Muscle layer of duodenum (tissue), 2 donors: ENCODE data around the gene ABCG4.
"Not testable (repeated sequence)": the region's sequence is repeated elsewhere in the genome, so short reads cannot be mapped to it uniquely, and the experiment has no call there.

Experiments
- H3K27ac ChIP-seq: one replicate; pipeline ENCODE4 v1.7.0; 2013; ENCODE audit warnings: mild to moderate bottlenecking, low read length
- H3K27me3 ChIP-seq: one replicate; pipeline ENCODE4 v1.7.0; 2013; ENCODE audit warnings: low read depth, mild to moderate bottlenecking, control low read depth, low read length
- H3K36me3 ChIP-seq, 2 donors: one replicate each; pipeline ENCODE4 v1.7.0; 2013; ENCODE audit warnings: low read length in 2 of 2, control low read depth in 1 of 2, mild to moderate bottlenecking in 1 of 2; ENCODE audit not compliant: insufficient read depth in 2 of 2, control insufficient read depth in 1 of 2
- H3K4me1 ChIP-seq, 2 donors: one replicate each; pipeline ENCODE4 v1.7.0; 2013; ENCODE audit warnings: low read length in 2 of 2, mild to moderate bottlenecking in 2 of 2, control low read depth in 1 of 2, moderate library complexity in 1 of 2; ENCODE audit not compliant: insufficient read depth in 2 of 2, control insufficient read depth in 1 of 2
- H3K4me3 ChIP-seq, 2 donors: one replicate each; pipeline ENCODE4 v1.7.0; 2013; ENCODE audit warnings: low read length in 2 of 2, low read depth in 1 of 2, mild to moderate bottlenecking in 1 of 2
- H3K9me3 ChIP-seq, 2 donors: one replicate each; pipeline ENCODE4 v1.7.0; 2013; ENCODE audit warnings: low read length in 2 of 2, control low read depth in 1 of 2, mild to moderate bottlenecking in 1 of 2; ENCODE audit not compliant: control insufficient read depth in 1 of 2
- donor health status: healthy.

The ABCG4 gene

GRCh38 chr11:119117004-119117706, 31.7 kb upstream of the ABCG4 start:
- no peak overlapping the region for H3K27ac ChIP-seq

GRCh38 chr11:119118227-119118626, 30.6 kb upstream of the ABCG4 start:
- Histone ChIP-seq H3K4me1 (peaks cover 4 to 19% of the 10 kb centered on the region in 2 donors), H3K27me3 (no peaks in the 10 kb centered on the region), H3K9me3 (no peaks in the 10 kb centered on the region), H3K36me3 (peaks cover 20 to 23% of the 10 kb centered on the region in 2 donors), H3K4me3 (no peak overlapping the region), H3K27ac (no peak overlapping the region)

More at GRCh38 chr11:119117004-119117706, 31.7 kb upstream of the ABCG4 start:
- H3K36me3 ChIP-seq = peaks cover 27 to 31% of the 10 kb centered on the region in 2 donors
- peaks cover 0 to 9% of the 10 kb centered on the region in 2 donors for H3K4me1 ChIP-seq
- H3K9me3 ChIP-seq = no peaks in the 10 kb centered on the region
- H3K27me3 ChIP-seq = no peaks in the 10 kb centered on the region
- H3K4me3 ChIP-seq = no peak overlapping the region

- no peaks in the 10 kb centered on the region for H3K9me3 ChIP-seq
- H3K27ac ChIP-seq = no peak overlapping the region
- no peak overlapping the region for H3K4me3 ChIP-seq
- H3K36me3 ChIP-seq = peaks cover 16 to 18% of the 10 kb centered on the region in 2 donors
- no peaks in the 10 kb centered on the region for H3K27me3 ChIP-seq
- H3K4me1 ChIP-seq = peaks cover 4 to 19% of the 10 kb centered on the region in 2 donors
Observed at GRCh38 chr11:119118946-119119345, 29.9 kb upstream of the ABCG4 start.

- H3K36me3 ChIP-seq = peaks cover 15 to 18% of the 10 kb centered on the region in 2 donors
- peaks cover 4 to 19% of the 10 kb centered on the region in 2 donors for H3K4me1 ChIP-seq
- peak overlapping the region; percentile 85 for H3K27ac ChIP-seq
Observed at GRCh38 chr11:119120639-119121007, 28.2 kb upstream of the ABCG4 start.

GRCh38 chr11:119121008-119121810, 27.6 kb upstream of the ABCG4 start, which contains the start of gene HINFP:
TSS of gene HINFP (plus strand) at chr11:119121580. CDS start at chr11:119126945, 5,365 bp downstream.
- Histone ChIP-seq H3K4me3 (peak within 1 kb of the TSS; percentile 92 to 95), H3K9me3 (no peaks in the 10 kb centered on the region), H3K36me3 (peaks cover 10 to 14% of the 10 kb centered on the region in 2 donors), H3K27ac (peak within 1 kb of the TSS; percentile 85), H3K4me1 (peaks cover 4 to 19% of the 10 kb centered on the region in 2 donors), H3K27me3 (no peaks in the 10 kb centered on the region)

More at GRCh38 chr11:119120639-119121007, 28.2 kb upstream of the ABCG4 start:
- Histone ChIP-seq H3K4me3 (peak overlapping the region; percentile 92 to 95), H3K27me3 (no peaks in the 10 kb centered on the region), H3K9me3 (no peaks in the 10 kb centered on the region)

GRCh38 chr11:119121811-119122124, 27.1 kb upstream of the ABCG4 start:
- no peaks in the 10 kb centered on the region for H3K9me3 ChIP-seq
- H3K4me3 ChIP-seq = peak overlapping the region; percentile 92 to 95
- no peaks in the 10 kb centered on the region for H3K27me3 ChIP-seq
- peak overlapping the region; percentile 85 for H3K27ac ChIP-seq
- peaks cover 7 to 14% of the 10 kb centered on the region in 2 donors for H3K36me3 ChIP-seq
- peaks cover 4 to 19% of the 10 kb centered on the region in 2 donors for H3K4me1 ChIP-seq

GRCh38 chr11:119125821-119126220, 23.0 kb upstream of the ABCG4 start:
- H3K4me3 ChIP-seq = no peak overlapping the region
- no peak overlapping the region for H3K27ac ChIP-seq
- no peaks in the 10 kb centered on the region for H3K27me3 ChIP-seq
- H3K9me3 ChIP-seq = no peaks in the 10 kb centered on the region
- H3K36me3 ChIP-seq = peaks cover 7 to 36% of the 10 kb centered on the region in 2 donors
- peaks cover 4 to 14% of the 10 kb centered on the region in 2 donors for H3K4me1 ChIP-seq

- peak overlapping the region; percentile 65 for H3K27ac ChIP-seq
- H3K4me3 ChIP-seq = no peak overlapping the region
- H3K36me3 ChIP-seq = peaks cover 13 to 44% of the 10 kb centered on the region in 2 donors
- no peaks in the 10 kb centered on the region for H3K27me3 ChIP-seq
- no peaks in the 10 kb centered on the region for H3K9me3 ChIP-seq
- peaks cover 4 to 13% of the 10 kb centered on the region in 2 donors for H3K4me1 ChIP-seq
Observed at GRCh38 chr11:119126675-119127268, 22.1 kb upstream of the ABCG4 start.

- no peaks in the 10 kb centered on the region for H3K4me1 ChIP-seq
- H3K9me3 ChIP-seq = no peaks in the 10 kb centered on the region
- peaks cover 37 to 57% of the 10 kb centered on the region in 2 donors for H3K36me3 ChIP-seq
- H3K27ac ChIP-seq = no peak overlapping the region
- H3K27me3 ChIP-seq = no peaks in the 10 kb centered on the region
- H3K4me3 ChIP-seq = no peak overlapping the region
Observed at GRCh38 chr11:119130662-119131061, 18.2 kb upstream of the ABCG4 start.

GRCh38 chr11:119134389-119134978, 14.4 kb upstream of the ABCG4 start:
- no peak overlapping the region for H3K4me3 ChIP-seq
- H3K9me3 ChIP-seq = no peaks in the 10 kb centered on the region
- H3K27ac ChIP-seq = no peak overlapping the region
- no peaks in the 10 kb centered on the region for H3K27me3 ChIP-seq
- peaks cover 37 to 49% of the 10 kb centered on the region in 2 donors for H3K36me3 ChIP-seq
- H3K4me1 ChIP-seq = no peaks in the 10 kb centered on the region

- H3K9me3 ChIP-seq, H3K4me3 ChIP-seq, H3K36me3 ChIP-seq, H3K4me1 ChIP-seq, H3K27ac ChIP-seq, H3K27me3 ChIP-seq: not testable (repeated sequence)
Observed at GRCh38 chr11:119139276-119139675, 9.6 kb upstream of the ABCG4 start.
